BE2C (cell line): ENCODE data around the gene IRGQ. TPM values are rescaled to one million over a fixed set of nuclear protein-coding genes. Genes with fewer than 3 reads are reported as not detected.

ENCODE experiments used
- DNase-seq: peaks from one replicate; pipeline ENCODE4 v3.0.0-alpha.2; 2020
- H3K27me3 ChIP-seq: fragments of 250-450 bp; sonication (Bioruptor Pico); 2 replicates; pipeline ENCODE4 v1.5.1; 2020; ENCODE audit warnings: mild to moderate bottlenecking
- H3K36me3 ChIP-seq: fragments of 250-450 bp; sonication (Bioruptor Pico); 2 replicates; pipeline ENCODE4 v1.5.1; 2020; ENCODE audit warnings: mild to moderate bottlenecking
- H3K4me1 ChIP-seq: fragments of 250-450 bp; sonication (Bioruptor Pico); 2 replicates; pipeline ENCODE4 v1.5.1; 2020
- H3K4me3 ChIP-seq: 2 replicates; pipeline ENCODE4 v1.5.1; 2011; ENCODE audit warnings: low read depth, low read length
- H3K9me3 ChIP-seq: fragments of 250-450 bp; sonication (Bioruptor Pico); 2 replicates; pipeline ENCODE4 v1.5.1; 2020
- CTCF ChIP-seq: IDR thresholded peaks from 2 replicates; pipeline ENCODE4 v1.5.1; 2012; ENCODE audit warnings: mild to moderate bottlenecking, low read depth, low read length
- polyA plus RNA-seq: library from polyadenylated mRNA; unstranded; fragments of >200 nt; gene quantifications from one replicate; pipeline ENCODE4 v1.2.1, GENCODE V29; 2012; ENCODE audit warnings: low read depth, missing spikeins; ENCODE audit not compliant: insufficient read length, insufficient read depth

IRGQ gene
- 12.9 TPM for polyA plus RNA-seq

GRCh38 chr19:43595999-43596841 is at the start of gene IRGQ, which contains the start of gene ZNF576:
IRGQ (minus strand) TSS chr19:43596134; CDS start chr19:43595338, 796 bp downstream.
ZNF576 (plus strand) TSS chr19:43596595; CDS start chr19:43597109, 514 bp downstream.
- H3K4me1 ChIP-seq, result no peaks in the 10 kb centered on the region
- DNase-seq, result peak; percentile 100
- no peak for TF ChIP-seq CTCF
- peak within 1 kb of the TSS; percentile 92 for H3K4me3 ChIP-seq
- H3K36me3 ChIP-seq, result peaks cover 13% of the 10 kb centered on the region; the same call in 1 of the 2 replicates
- H3K27me3 ChIP-seq, result no peaks in the 10 kb centered on the region
- H3K9me3 ChIP-seq, result no peaks in the 10 kb centered on the region

GRCh38 chr19:43644181-43644580 is 48.2 kb upstream of the IRGQ start:
- H3K4me3 ChIP-seq, result no peak overlapping the region
- DNase-seq, result no peak
- no peak for TF ChIP-seq CTCF
- peaks cover 9% of the 10 kb centered on the region for H3K27me3 ChIP-seq
- no peaks in the 10 kb centered on the region for H3K4me1 ChIP-seq
- H3K9me3 ChIP-seq, result no peaks in the 10 kb centered on the region
- no peaks in the 10 kb centered on the region for H3K36me3 ChIP-seq

GRCh38 chr19:43643326-43643725 is 47.4 kb upstream of the IRGQ start:
- H3K4me1 ChIP-seq, result no peaks in the 10 kb centered on the region
- no peak overlapping the region for H3K4me3 ChIP-seq
- H3K9me3 ChIP-seq, result no peaks in the 10 kb centered on the region
- no peak for DNase-seq
- no peaks in the 10 kb centered on the region for H3K36me3 ChIP-seq
- peaks cover 18% of the 10 kb centered on the region for H3K27me3 ChIP-seq
- TF ChIP-seq CTCF, result no peak

- Histone ChIP-seq H3K9me3 (no peaks in the 10 kb centered on the region), H3K4me3 (no peak overlapping the region), H3K27me3 (peaks cover 21% of the 10 kb centered on the region), H3K36me3 (no peaks in the 10 kb centered on the region), H3K4me1 (no peaks in the 10 kb centered on the region)
- TF ChIP-seq CTCF, result no peak
- DNase-seq, result no peak
Measured at GRCh38 chr19:43642531-43642930, 46.6 kb upstream of the IRGQ start.

GRCh38 chr19:43641333-43641732 is 45.4 kb upstream of the IRGQ start:
- Histone ChIP-seq H3K27me3 (peaks cover 21% of the 10 kb centered on the region), H3K9me3 (no peaks in the 10 kb centered on the region), H3K4me3 (no peak overlapping the region), H3K4me1 (no peaks in the 10 kb centered on the region), H3K36me3 (no peaks in the 10 kb centered on the region)
- no peak for DNase-seq
- TF ChIP-seq CTCF, result no peak

GRCh38 chr19:43640424-43640757 is 44.5 kb upstream of the IRGQ start:
- no peak overlapping the region for H3K4me3 ChIP-seq
- TF ChIP-seq CTCF, result no peak
- DNase-seq, result no peak

More at GRCh38 chr19:43640424-43640757, 44.5 kb upstream of the IRGQ start:
- Histone ChIP-seq H3K9me3 (no peaks in the 10 kb centered on the region), H3K4me1 (no peaks in the 10 kb centered on the region), H3K36me3 (no peaks in the 10 kb centered on the region), H3K27me3 (peaks cover 21% of the 10 kb centered on the region)
